ENCODE measurements around the gene PTPRM. TPM values are rescaled to one million over a fixed set of nuclear protein-coding genes. Genes with fewer than 3 reads are reported as not detected.

The PTPRM gene
- polyA plus RNA-seq, 12 donors, result 64.3 to 109 (median 90.1) TPM; not detected in 1

GRCh38 chr18:7754725-7755181 is 187.6 kb downstream of the PTPRM start:
- DNase-seq, result no peak

DNA sequence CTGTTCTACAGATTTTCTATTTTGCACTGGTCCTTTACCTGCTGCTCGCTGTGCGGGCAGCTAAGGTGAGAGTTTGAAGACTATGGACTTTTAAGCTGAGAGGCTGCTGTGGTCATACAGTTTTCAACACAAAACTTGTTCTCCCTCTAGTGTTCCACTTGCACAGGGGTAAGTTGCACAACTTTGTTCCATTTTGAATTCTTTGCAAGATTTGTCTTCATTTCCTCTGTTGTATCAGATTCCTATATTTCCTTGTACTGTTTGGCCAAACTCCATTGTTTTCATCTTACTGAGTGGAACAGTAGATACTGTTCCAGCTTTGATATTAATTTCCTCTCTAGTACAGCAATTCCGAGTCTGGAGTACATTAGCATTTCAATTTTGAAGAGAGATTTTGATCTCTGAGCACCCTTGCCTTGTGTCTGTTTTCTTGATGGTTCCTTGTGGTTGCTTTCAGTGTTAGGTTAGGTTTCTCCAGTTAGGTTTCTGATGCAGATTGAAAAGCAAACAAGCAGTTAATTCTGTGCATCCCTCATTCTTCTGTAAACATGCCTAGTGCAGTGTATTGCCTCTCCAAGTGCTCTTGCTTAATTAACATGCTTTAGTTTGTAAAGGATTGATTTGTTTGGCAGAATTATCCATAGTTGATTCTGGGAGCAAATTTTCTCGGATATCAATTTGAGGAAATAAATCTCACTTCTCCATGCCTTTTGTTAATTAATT is 188.8 kb downstream of the PTPRM start:
- no peak for DNase-seq

DNA sequence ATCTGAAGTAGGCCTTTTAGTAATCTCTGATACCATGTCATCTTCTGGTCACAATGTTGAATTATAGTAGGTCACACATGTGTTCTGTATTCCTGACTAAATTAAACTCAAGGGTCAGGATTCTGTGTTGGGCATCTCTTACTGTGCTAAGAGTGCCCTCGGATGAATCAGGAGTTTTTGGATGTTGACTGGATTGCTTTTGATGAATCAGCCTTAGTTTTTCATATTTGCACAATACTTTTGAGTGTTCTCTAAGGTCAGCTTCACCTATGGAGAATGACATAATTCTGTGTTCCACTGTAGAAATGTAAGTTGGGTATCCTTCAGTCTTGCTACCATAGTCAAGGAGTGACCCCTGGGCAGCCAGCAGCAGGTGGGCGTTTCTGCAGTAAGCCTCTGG is 190.1 kb downstream of the PTPRM start:
- no peak for DNase-seq

GRCh38 chr18:7758764-7759163 is 191.6 kb downstream of the PTPRM start:
- no peak for DNase-seq

GRCh38 chr18:7760967-7761948 is 194.1 kb downstream of the PTPRM start:
- no peak for DNase-seq

GRCh38 chr18:7764405-7764804 is 197.3 kb downstream of the PTPRM start:
- DNase-seq, result no peak

DNA sequence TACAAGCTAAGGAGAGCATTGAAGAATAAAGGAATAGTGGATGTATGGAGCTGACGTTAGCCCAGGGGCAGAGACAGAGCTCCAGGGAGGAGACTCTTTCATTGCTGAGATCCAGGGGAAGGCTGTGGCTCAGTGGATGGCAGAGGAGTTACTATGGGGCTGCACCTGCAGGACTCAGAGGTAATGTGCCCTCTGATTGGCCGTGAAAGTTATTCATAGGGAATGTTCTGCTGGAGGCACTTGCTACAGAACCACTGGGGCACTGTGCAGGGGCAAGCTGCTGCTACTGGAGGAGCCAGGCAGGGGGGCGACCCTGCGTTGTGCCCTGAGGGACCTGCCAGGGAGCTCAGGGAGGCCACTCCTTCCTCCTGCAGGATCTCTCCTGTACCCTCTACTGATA is 199.2 kb downstream of the PTPRM start:
- no peak for DNase-seq

DNA sequence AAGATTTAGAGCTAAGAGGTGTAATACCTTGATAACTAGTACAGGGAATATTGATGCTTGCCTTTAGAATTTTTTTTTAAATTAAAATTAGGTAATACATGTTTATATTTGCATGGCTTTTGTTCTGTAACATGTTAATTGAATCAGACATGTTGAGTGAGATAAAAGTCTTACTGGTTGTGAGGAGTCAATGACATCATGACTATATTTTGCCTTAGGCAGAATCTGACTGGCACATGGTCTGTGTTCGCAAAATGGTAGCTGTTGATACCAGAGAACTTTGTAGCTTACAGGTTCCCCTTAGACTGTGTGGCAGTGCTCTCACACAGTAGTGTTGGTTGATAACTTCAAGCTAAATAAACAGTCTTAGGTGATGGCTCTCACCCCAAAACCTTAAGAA is 199.7 kb downstream of the PTPRM start:
- DNase-seq, result no peak

- no peak for DNase-seq
Observed at GRCh38 chr18:7770908-7771307, 203.8 kb downstream of the PTPRM start.

GRCh38 chr18:7772510-7772888 is 205.4 kb downstream of the PTPRM start:
- peak; percentile 53 for DNase-seq

GRCh38 chr18:7772951-7773350 is 205.8 kb downstream of the PTPRM start:
- DNase-seq, result no peak

GRCh38 chr18:7775128-7775527 is 208.0 kb downstream of the PTPRM start:
- DNase-seq, result no peak

GRCh38 chr18:7775843-7776242 is 208.7 kb downstream of the PTPRM start:
- DNase-seq, result no peak

- no peak for DNase-seq
Observed at GRCh38 chr18:7778181-7778580, 211.1 kb downstream of the PTPRM start.

DNA sequence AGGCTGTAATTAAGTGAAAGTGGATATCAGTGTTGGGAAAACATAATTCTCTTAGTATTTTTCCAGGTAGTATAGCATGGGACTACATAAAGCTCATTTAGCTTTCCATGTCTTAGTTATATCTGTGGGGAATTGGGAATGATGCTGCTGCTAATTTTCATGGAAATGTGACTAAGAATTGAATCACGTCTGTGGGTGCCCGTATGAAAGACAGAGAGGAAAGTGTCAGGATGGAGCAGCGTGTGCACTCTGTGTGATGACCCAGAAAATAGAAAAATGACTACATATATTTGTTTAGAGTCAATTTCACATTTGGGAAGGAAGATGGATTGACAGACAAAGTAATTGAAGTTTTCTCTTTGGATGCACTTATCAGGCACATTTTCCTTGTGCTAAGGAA is 212.1 kb downstream of the PTPRM start:
- DNase-seq, result no peak

DNA sequence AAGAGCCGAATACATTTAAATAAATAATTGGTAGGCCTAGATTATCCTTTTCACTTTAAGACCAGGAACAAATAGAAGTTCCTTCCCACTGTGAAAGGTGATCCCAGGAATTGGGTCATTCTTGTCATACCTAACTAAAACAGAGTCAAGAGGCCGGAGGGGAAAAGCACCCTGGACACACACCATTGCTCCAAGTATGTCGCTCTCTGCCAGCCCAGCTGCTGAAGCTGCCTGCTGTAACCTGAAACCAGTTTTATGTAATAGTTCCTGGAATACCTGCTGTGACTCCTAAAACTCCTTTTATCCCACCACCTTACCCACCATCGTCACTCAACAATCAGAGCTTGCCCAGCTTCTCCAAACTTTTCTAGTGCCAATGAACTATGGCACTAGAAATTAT is 217.1 kb downstream of the PTPRM start:
- DNase-seq, result no peak

GRCh38 chr18:7786569-7786968 is 219.5 kb downstream of the PTPRM start:
- no peak for DNase-seq

DNA sequence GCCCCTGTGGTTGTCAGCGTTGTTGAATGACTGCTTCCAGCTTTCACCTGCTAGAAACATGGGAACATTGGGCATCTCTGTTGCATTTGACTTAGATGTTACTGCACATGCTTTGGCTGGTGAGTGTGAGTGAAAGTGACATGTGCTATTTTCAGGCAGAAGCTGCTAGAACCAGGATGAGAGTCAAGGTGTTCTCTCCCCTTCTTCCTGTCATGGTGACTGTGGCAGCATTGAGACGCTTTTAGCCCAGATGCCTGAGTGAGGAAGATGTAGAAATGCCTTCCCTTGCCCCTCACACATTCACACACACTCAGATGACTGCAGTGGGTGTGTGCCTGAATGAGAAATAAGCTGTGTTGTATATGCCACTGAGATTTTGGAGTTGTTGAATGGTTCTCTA is 220.2 kb downstream of the PTPRM start:
- DNase-seq, result no peak

GRCh38 chr18:7789856-7790552 is 222.9 kb downstream of the PTPRM start:
- no peak for DNase-seq

DNA sequence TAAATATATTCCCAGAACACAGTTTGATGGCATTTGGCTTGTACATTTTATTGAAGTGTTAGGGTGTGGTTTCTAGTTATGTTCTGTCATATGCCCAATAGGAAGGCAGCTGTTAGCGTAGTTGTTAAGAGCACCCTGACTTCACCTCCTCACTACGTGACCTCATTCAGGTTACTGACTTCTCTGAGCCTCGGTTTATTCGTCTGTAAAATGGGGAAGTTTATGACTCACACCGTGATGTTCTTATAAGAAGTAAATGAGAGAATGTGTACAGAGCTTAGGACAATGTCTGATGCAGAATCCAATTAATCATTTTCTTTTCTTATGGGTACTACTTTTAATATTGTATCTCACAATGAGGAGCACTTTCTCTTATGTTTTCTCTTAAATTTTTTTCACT is 226.0 kb downstream of the PTPRM start:
- DNase-seq, result no peak

- no peak for DNase-seq
Observed at GRCh38 chr18:7803956-7804469, 236.9 kb downstream of the PTPRM start.

- no peak for DNase-seq
Observed at GRCh38 chr18:7805096-7805495, 238.0 kb downstream of the PTPRM start.

Data from muscle of arm (tissue), 12 donors.